Neuron (in vitro differentiated cells): Measurements from ENCODE around the gene P3H3.

Experiments
- H2AFZ ChIP-seq: one replicate; pipeline ENCODE4 v1.6.1; 2013; ENCODE audit warnings: low read depth, mild to moderate bottlenecking, inconsistent platforms, low read length, moderate library complexity
- H3K27me3 ChIP-seq: one replicate; pipeline ENCODE4 v1.6.1; 2013; ENCODE audit warnings: low read length; ENCODE audit not compliant: insufficient read depth
- H3K36me3 ChIP-seq: one replicate; pipeline ENCODE4 v1.6.1; 2013; ENCODE audit warnings: low read length; ENCODE audit not compliant: insufficient read depth
- H3K4me1 ChIP-seq: one replicate; pipeline ENCODE4 v1.6.1; 2013; ENCODE audit warnings: low read length; ENCODE audit not compliant: insufficient read depth
- H3K4me3 ChIP-seq: 2 replicates; pipeline ENCODE4 v1.5.1; 2013; ENCODE audit warnings: mild to moderate bottlenecking, low read length, moderate library complexity
- H3K9me3 ChIP-seq: one replicate; pipeline ENCODE4 v1.6.1; 2013; ENCODE audit warnings: low read length

The P3H3 gene

GRCh38 chr12:6836851-6837250, 8.6 kb downstream of the P3H3 start:
- no peak overlapping the region for H3K4me3 ChIP-seq
- no peaks in the 10 kb centered on the region for H3K9me3 ChIP-seq
- no peak overlapping the region for H2AFZ ChIP-seq
- H3K4me1 ChIP-seq: peaks cover 8% of the 10 kb centered on the region
- peaks cover 66% of the 10 kb centered on the region for H3K36me3 ChIP-seq
- no peaks in the 10 kb centered on the region for H3K27me3 ChIP-seq

DNA sequence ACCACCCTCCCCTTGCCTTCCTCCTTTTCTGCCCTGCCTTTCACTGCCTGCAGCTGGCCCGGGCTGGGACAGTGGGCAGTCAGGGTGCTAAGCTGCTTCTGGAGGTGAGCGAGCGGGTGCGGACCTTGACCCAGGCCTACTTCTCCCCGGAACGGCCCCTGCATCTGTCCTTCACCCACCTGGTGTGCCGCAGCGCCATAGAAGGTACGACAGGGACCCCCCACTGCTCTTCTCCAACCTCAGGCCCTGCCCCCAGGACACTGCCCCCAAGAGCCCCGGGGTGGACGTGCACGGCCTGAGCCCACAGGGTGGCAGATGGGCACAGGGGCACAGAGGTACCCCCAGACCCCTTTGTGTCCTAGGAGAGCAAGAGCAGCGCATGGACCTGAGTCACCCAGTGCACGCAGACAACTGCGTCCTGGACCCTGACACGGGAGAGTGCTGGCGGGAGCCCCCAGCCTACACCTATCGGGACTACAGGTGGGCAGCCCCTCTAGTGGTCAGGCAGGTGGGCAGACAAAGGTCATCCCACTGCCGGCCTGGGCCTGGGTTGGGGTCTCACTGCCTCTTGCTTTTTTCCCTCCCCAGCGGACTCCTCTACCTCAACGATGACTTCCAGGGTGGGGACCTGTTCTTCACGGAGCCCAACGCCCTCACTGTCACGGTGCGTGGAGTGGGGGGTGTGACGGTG, 9.3 kb downstream of the P3H3 start:
- peaks cover 8% of the 10 kb centered on the region for H3K4me1 ChIP-seq
- H2AFZ ChIP-seq: no peak overlapping the region
- no peaks in the 10 kb centered on the region for H3K27me3 ChIP-seq
- H3K36me3 ChIP-seq: peaks cover 66% of the 10 kb centered on the region
- no peaks in the 10 kb centered on the region for H3K9me3 ChIP-seq
- H3K4me3 ChIP-seq: no peak overlapping the region

DNA sequence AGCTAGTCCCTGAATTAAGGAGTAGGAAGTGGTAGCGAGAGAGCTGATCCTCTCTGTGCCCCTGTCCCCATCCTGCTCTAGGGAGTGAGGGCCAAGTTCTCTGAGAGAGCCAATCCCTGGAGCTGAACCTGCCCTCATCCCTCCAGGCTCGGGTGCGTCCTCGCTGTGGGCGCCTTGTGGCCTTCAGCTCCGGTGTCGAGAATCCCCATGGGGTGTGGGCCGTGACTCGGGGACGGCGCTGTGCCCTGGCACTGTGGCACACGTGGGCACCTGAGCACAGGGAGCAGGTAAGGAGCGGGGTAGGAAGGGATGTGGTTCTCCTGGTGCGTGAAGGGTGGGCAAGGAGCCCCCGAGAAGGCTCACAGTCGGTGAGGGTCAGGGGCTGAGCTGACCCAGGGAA, 10.6 kb downstream of the P3H3 start:
- H3K4me1 ChIP-seq: peaks cover 8% of the 10 kb centered on the region
- H2AFZ ChIP-seq: no peak overlapping the region
- no peaks in the 10 kb centered on the region for H3K27me3 ChIP-seq
- H3K36me3 ChIP-seq: peaks cover 69% of the 10 kb centered on the region
- no peaks in the 10 kb centered on the region for H3K9me3 ChIP-seq
- no peak overlapping the region for H3K4me3 ChIP-seq

- H3K4me1 ChIP-seq: peaks cover 8% of the 10 kb centered on the region
- H3K27me3 ChIP-seq: no peaks in the 10 kb centered on the region
- H3K4me3 ChIP-seq: no peak overlapping the region
- H3K9me3 ChIP-seq: no peaks in the 10 kb centered on the region
- peaks cover 68% of the 10 kb centered on the region for H3K36me3 ChIP-seq
- no peak overlapping the region for H2AFZ ChIP-seq
Observed at GRCh38 chr12:6839482-6840201, 11.4 kb downstream of the P3H3 start.

- Histone ChIP-seq H3K9me3 (no peaks in the 10 kb centered on the region), H2AFZ (no peak overlapping the region), H3K36me3 (peaks cover 70% of the 10 kb centered on the region), H3K4me1 (peaks cover 8% of the 10 kb centered on the region), H3K4me3 (no peak overlapping the region), H3K27me3 (no peaks in the 10 kb centered on the region)
Observed at GRCh38 chr12:6840330-6840729, 12.1 kb downstream of the P3H3 start.

DNA sequence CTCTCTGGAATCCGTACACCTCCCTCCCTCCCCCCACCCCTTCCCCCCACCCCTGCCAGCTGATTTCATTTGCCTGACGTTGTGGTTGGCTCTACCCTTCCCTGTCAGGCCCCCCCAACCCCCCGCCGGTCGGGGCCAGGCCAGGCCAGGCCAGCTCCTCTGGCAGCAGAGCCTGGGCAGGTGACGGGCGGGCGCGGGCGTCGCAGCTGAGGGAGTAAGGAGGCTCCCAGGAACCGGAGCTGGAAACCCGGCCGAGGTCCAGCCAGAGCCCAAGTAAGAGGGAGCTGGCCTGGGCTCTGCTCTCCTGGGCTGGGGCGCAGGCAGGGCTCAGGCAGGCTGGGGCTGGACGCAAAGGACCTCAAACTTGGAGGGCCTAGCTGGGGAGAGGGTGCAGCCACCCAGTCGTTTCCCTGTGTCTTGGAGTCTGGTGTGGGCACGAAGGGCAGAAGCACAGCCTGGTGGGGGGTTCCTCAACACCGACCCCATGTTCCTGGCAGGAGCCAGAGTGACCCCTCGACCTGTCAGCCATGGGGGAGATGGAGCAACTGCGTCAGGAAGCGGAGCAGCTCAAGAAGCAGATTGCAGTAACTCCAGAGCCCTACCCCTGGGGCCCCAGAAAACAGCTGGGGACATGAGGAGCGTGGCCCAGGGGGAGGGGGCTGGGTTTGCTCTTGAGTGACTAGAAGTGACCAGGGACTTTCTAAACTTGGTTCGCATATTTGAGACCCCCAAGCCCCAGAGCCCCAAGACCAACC, 12.7 kb downstream of the P3H3 start, which contains the start of gene GNB3:
GNB3 (plus strand) TSS at position 165 of the 755 bp plus-strand sequence; CDS start at position 528, 363 bp downstream.
- Histone ChIP-seq H3K4me1 (peaks cover 8% of the 10 kb centered on the region), H3K4me3 (no peak within 1 kb of the TSS), H3K36me3 (peaks cover 75% of the 10 kb centered on the region)

GRCh38 chr12:6842075-6842474, 13.9 kb downstream of the P3H3 start:
- H3K36me3 ChIP-seq: peaks cover 77% of the 10 kb centered on the region
- H3K4me3 ChIP-seq: no peak overlapping the region
- peaks cover 8% of the 10 kb centered on the region for H3K4me1 ChIP-seq
- no peaks in the 10 kb centered on the region for H3K9me3 ChIP-seq
- no peak overlapping the region for H2AFZ ChIP-seq
- H3K27me3 ChIP-seq: no peaks in the 10 kb centered on the region

More for the DNA sequence above, 12.7 kb downstream of the P3H3 start, which contains the start of gene GNB3:
- Histone ChIP-seq H3K27me3 (no peaks in the 10 kb centered on the region), H3K9me3 (no peaks in the 10 kb centered on the region), H2AFZ (no peak within 1 kb of the TSS)

GRCh38 chr12:6843118-6843902, 15.1 kb downstream of the P3H3 start:
- H3K27me3 ChIP-seq: no peaks in the 10 kb centered on the region
- H3K36me3 ChIP-seq: peaks cover 75% of the 10 kb centered on the region
- H2AFZ ChIP-seq: no peak overlapping the region
- peaks cover 8% of the 10 kb centered on the region for H3K4me1 ChIP-seq
- no peaks in the 10 kb centered on the region for H3K9me3 ChIP-seq
- H3K4me3 ChIP-seq: no peak overlapping the region

DNA sequence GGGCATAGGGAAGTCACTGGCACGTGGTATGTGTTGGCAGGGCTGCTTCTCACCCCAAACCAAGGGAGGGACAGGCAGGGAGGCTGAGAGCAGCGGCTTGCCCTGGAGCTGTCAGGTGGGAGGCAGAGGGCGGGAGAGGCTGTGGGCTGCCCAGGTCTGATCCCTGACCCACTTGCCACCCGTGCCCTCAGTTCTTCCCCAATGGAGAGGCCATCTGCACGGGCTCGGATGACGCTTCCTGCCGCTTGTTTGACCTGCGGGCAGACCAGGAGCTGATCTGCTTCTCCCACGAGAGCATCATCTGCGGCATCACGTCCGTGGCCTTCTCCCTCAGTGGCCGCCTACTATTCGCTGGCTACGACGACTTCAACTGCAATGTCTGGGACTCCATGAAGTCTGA, 17.2 kb downstream of the P3H3 start:
- no peak overlapping the region for H3K4me3 ChIP-seq
- H3K36me3 ChIP-seq: peaks cover 74% of the 10 kb centered on the region
- no peak overlapping the region for H2AFZ ChIP-seq
- H3K27me3 ChIP-seq: no peaks in the 10 kb centered on the region
- H3K9me3 ChIP-seq: no peaks in the 10 kb centered on the region
- peaks cover 7% of the 10 kb centered on the region for H3K4me1 ChIP-seq

GRCh38 chr12:6846316-6846869, 18.2 kb downstream of the P3H3 start:
- no peaks in the 10 kb centered on the region for H3K9me3 ChIP-seq
- no peaks in the 10 kb centered on the region for H3K27me3 ChIP-seq
- no peak overlapping the region for H3K4me3 ChIP-seq
- H2AFZ ChIP-seq: no peak overlapping the region
- peaks cover 74% of the 10 kb centered on the region for H3K36me3 ChIP-seq
- H3K4me1 ChIP-seq: peaks cover 12% of the 10 kb centered on the region

DNA sequence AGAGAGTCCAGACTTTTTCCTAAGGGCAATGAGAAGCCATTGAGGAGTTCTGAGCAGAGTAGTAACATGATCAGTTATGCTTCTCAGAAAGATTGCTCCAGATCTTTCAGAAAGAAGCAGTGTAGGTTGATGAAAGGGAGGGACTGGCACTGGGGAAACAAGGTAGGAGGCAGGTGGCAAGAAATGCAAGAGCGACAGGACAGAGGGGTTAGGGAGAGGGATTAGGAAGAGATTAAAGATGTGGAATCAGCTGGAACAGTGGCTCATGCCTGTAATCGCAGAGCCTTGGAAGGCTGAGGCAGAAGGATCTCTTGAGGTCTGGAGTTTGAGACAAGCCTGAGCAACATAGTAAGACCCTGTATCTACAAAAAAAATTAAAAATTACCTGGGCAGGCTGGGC, 19.5 kb downstream of the P3H3 start:
- H3K9me3 ChIP-seq: no peaks in the 10 kb centered on the region
- H3K36me3 ChIP-seq: peaks cover 66% of the 10 kb centered on the region
- H3K4me1 ChIP-seq: peaks cover 12% of the 10 kb centered on the region
- no peaks in the 10 kb centered on the region for H3K27me3 ChIP-seq
- no peak overlapping the region for H3K4me3 ChIP-seq
- H2AFZ ChIP-seq: no peak overlapping the region

DNA sequence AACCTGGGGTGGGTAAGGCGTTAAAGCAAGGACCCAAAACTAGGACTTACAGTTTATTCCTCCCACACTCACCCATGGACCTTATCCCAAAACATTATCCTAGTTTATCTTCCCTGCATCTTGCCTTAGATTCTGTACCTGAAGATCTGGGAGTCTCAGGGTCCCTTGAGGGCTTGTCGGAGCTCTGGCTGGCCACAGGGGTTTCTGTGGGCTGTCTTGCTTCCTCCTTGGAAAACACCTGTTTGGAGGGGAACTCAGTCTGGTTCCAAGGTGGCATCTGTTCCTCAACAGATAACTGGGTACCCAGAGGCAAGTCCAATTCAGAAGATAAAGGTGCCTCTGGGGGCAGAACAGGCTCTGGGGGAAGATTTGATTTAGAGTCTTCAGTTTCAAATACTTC, 21.2 kb downstream of the P3H3 start:
- no peak overlapping the region for H3K4me3 ChIP-seq
- peaks cover 27% of the 10 kb centered on the region for H3K4me1 ChIP-seq
- no peaks in the 10 kb centered on the region for H3K27me3 ChIP-seq
- H2AFZ ChIP-seq: no peak overlapping the region
- H3K36me3 ChIP-seq: peaks cover 52% of the 10 kb centered on the region
- H3K9me3 ChIP-seq: no peaks in the 10 kb centered on the region
